ENCODE data around the gene FOXJ1. TPM values are rescaled to one million over a fixed set of nuclear protein-coding genes. Genes with fewer than 3 reads are reported as not detected.

The FOXJ1 gene
- total RNA-seq, 4 donors from 2014 or later, result not detected

GRCh38 chr17:76137351-76138233 lies 3.5 kb downstream of the FOXJ1 start:
- Histone ChIP-seq H3K36me3 (no peaks in the 10 kb centered on the region), H3K4me1 (peaks cover 3 to 49% (median 22%) of the 10 kb centered on the region in 4 donors), H3K27me3 (peaks cover 2 to 84% of the 10 kb centered on the region in 2 donors), H3K27ac (no peak overlapping the region), H3K4me3 (no peak overlapping the region), H3K9me3 (no peaks in the 10 kb centered on the region)
- DNase-seq (ENCODE audit: low spot score in 2 of 2), result no peak
- WGBS, 2 donors, result 48 to 57% methylated on average over 35 to 46 of the region's 54 CpGs
- TF ChIP-seq, protein P1, sequence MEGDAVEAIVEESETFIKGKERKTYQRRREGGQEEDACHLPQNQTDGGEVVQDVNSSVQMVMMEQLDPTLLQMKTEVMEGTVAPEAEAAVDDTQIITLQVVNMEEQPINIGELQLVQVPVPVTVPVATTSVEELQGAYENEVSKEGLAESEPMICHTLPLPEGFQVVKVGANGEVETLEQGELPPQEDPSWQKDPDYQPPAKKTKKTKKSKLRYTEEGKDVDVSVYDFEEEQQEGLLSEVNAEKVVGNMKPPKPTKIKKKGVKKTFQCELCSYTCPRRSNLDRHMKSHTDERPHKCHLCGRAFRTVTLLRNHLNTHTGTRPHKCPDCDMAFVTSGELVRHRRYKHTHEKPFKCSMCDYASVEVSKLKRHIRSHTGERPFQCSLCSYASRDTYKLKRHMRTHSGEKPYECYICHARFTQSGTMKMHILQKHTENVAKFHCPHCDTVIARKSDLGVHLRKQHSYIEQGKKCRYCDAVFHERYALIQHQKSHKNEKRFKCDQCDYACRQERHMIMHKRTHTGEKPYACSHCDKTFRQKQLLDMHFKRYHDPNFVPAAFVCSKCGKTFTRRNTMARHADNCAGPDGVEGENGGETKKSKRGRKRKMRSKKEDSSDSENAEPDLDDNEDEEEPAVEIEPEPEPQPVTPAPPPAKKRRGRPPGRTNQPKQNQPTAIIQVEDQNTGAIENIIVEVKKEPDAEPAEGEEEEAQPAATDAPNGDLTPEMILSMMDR (IDR thresholded peaks at IDR 0.05), result no peak
- TF ChIP-seq POLR2A (IDR thresholded peaks at IDR 0.05), result no peak
- TF ChIP-seq EP300 (IDR thresholded peaks at IDR 0.05), result no peak

DNA sequence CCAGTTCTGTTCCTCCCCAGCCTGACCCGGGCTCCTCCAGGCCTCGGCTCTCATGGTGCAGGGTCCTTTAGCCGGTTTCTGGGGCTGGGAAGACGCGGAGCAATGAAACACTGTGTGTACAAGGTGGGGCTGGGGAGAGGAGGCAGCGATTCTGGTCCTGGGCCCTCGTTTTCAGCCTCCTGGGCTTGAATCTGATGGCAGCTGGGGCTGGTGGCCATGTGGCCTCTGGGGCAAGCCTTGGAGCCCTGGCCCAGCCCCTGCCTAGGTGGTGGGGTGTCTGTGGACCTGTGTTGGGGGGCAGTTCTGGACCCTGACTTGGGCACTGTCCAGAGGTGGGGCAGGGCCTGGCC lies 4.1 kb downstream of the FOXJ1 start:
- peaks cover 2 to 90% of the 10 kb centered on the region in 2 donors for H3K27me3 ChIP-seq
- no peak overlapping the region for H3K4me3 ChIP-seq
- H3K9me3 ChIP-seq, result no peaks in the 10 kb centered on the region
- 75 to 97% methylated on average over 7 of the region's 7 CpGs for WGBS, 2 donors
- peaks cover 3 to 48% (median 21%) of the 10 kb centered on the region in 4 donors for H3K4me1 ChIP-seq
- H3K36me3 ChIP-seq, result no peaks in the 10 kb centered on the region
- H3K27ac ChIP-seq, result no peak overlapping the region
- no peak for DNase-seq (ENCODE audit: low spot score in 2 of 2)
- TF ChIP-seq EP300 (IDR thresholded peaks at IDR 0.05) (no peak), POLR2A (IDR thresholded peaks at IDR 0.05) (no peak)
- TF ChIP-seq, protein P1 (IDR thresholded peaks at IDR 0.05), result no peak

GRCh38 chr17:76136276-76137000 lies 4.6 kb downstream of the FOXJ1 start:
- Histone ChIP-seq H3K4me3 (no peak overlapping the region), H3K9me3 (no peaks in the 10 kb centered on the region), H3K4me1 (peaks cover 3 to 42% (median 16%) of the 10 kb centered on the region in 4 donors), H3K36me3 (no peaks in the 10 kb centered on the region), H3K27ac (no peak overlapping the region), H3K27me3 (peaks cover 2 to 95% of the 10 kb centered on the region in 2 donors)
- TF ChIP-seq EP300 (IDR thresholded peaks at IDR 0.05), result no peak
- no peak for DNase-seq (ENCODE audit: low spot score in 2 of 2)
- WGBS, 2 donors, result 77 to 80% methylated on average over 16 of the region's 16 CpGs

GRCh38 chr17:76135810-76136188 lies 5.2 kb downstream of the FOXJ1 start:
- Histone ChIP-seq H3K4me3 (no peak overlapping the region), H3K27me3 (peaks cover 2 to 100% of the 10 kb centered on the region in 2 donors), H3K4me1 (peaks cover 0 to 36% (median 12%) of the 10 kb centered on the region in 4 donors), H3K9me3 (no peaks in the 10 kb centered on the region), H3K36me3 (no peaks in the 10 kb centered on the region), H3K27ac (no peak overlapping the region)
- TF ChIP-seq, protein P1 (IDR thresholded peaks at IDR 0.05), result no peak
- DNase-seq (ENCODE audit: low spot score in 2 of 2), result no peak
- WGBS, 2 donors, result 74 to 76% methylated on average over 7 to 8 of the region's 8 CpGs

DNA sequence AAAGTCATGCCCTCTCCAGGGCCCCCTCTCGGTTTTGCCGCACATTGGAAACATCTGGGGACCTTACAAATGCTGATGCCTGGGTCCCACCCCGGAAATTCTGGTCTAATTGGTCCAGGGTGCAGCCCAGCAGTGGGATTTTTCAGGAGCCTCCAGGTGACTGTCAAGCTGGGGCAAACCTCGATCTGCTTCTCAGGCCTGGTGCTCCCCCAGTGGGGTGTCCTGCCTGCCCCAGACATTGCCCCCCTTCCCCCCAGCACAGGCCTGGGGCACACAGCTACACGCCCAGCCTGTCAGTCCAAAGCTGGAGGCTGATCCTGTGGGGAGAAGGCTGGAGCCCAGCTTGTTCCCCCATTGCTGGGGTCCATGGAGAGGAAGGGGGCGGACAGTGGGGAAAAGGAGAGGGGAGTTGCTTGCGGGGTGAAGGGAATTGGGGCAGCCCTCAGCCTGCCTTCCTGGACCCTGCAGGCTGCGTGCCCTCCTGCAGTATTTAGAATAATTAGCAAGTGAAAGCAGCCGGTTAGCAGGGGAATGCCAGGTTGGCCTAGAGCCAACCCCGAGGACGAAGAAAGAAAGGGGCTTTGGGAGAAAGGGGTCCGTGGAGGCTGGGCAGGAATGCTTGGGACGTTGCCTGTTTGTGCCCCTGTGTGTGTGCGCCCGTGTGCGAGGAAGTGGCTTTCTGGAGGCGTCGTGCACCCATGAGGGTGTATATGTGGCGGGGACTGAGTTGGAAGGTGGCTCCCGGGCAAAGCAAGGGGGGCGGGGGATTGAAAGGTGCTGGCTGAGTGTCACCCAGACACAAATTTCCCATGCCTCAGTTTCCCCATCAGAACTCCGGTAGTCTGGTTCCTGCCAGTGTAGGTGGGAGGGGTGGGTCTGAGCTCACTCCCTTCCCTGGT lies 5.9 kb downstream of the FOXJ1 start:
- peaks cover 0 to 30% (median 5%) of the 10 kb centered on the region in 4 donors for H3K4me1 ChIP-seq
- peaks cover 2 to 98% of the 10 kb centered on the region in 2 donors for H3K27me3 ChIP-seq
- H3K9me3 ChIP-seq, result no peaks in the 10 kb centered on the region

More for the DNA sequence above, 5.9 kb downstream of the FOXJ1 start:
- no peak for DNase-seq (ENCODE audit: low spot score in 2 of 2)
- Histone ChIP-seq H3K36me3 (no peaks in the 10 kb centered on the region), H3K4me3 (no peak overlapping the region), H3K27ac (no peak overlapping the region)
- TF ChIP-seq EP300 (IDR thresholded peaks at IDR 0.05) (no peak), POLR2A (IDR thresholded peaks at IDR 0.05) (no peak)
- TF ChIP-seq, protein P1 (IDR thresholded peaks at IDR 0.05), result no peak
- 48 to 51% methylated on average over 21 to 22 of the region's 22 CpGs for WGBS, 2 donors

Data from tibial nerve (tissue), 4 donors.